ENCODE results near the gene STK31.
"Not testable (repeated sequence)": the region's sequence is repeated elsewhere in the genome, so short reads cannot be mapped to it uniquely, and the experiment has no call there.

GRCh38 chr7:23832733-23833132 lies 122.7 kb downstream of the STK31 start:
- TF ChIP-seq, protein P1, sequence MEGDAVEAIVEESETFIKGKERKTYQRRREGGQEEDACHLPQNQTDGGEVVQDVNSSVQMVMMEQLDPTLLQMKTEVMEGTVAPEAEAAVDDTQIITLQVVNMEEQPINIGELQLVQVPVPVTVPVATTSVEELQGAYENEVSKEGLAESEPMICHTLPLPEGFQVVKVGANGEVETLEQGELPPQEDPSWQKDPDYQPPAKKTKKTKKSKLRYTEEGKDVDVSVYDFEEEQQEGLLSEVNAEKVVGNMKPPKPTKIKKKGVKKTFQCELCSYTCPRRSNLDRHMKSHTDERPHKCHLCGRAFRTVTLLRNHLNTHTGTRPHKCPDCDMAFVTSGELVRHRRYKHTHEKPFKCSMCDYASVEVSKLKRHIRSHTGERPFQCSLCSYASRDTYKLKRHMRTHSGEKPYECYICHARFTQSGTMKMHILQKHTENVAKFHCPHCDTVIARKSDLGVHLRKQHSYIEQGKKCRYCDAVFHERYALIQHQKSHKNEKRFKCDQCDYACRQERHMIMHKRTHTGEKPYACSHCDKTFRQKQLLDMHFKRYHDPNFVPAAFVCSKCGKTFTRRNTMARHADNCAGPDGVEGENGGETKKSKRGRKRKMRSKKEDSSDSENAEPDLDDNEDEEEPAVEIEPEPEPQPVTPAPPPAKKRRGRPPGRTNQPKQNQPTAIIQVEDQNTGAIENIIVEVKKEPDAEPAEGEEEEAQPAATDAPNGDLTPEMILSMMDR (conservative IDR thresholded peaks at IDR 0.05 in 1 of 2, IDR thresholded peaks at IDR 0.05 in 1 of 2; ENCODE audit: extremely low read depth in 1 of 2, insufficient read depth in 1 of 2, low read depth in 1 of 2, low read length in 2 of 2) = not testable (repeated sequence)
- TF ChIP-seq EZH2 (IDR thresholded peaks at IDR 0.05; ENCODE audit: borderline replicate concordance, low read length) = not testable (repeated sequence)

All from mammary epithelial cell (primary cell).